Fibroblast of gingiva (primary cell): ENCODE results near the gene CYP3A4.
"Not testable (repeated sequence)": the region's sequence is repeated elsewhere in the genome, so short reads cannot be mapped to it uniquely, and the experiment has no call there.

ENCODE experiments used
- DNase-seq: peaks from one replicate; pipeline ENCODE4 v3.0.0-alpha.2; 2011; ENCODE audit warnings: low read depth

Gene CYP3A4

GRCh38 chr7:99784007-99784406 is at the start of gene CYP3A4:
Gene CYP3A4, minus strand, starts transcription at chr7:99784184. Its CDS starts 103 bp downstream, at chr7:99784081.
- no peak for DNase-seq

GRCh38 chr7:99833289-99833877 is 49.4 kb upstream of the CYP3A4 start:
- DNase-seq: no peak

- DNase-seq: no peak
These were observed 47.6 kb upstream of the CYP3A4 start for GRCh38 chr7:99831595-99831994.

GRCh38 chr7:99829524-99830160 is 45.7 kb upstream of the CYP3A4 start:
- no peak for DNase-seq

GRCh38 chr7:99828811-99829210 is 44.8 kb upstream of the CYP3A4 start:
- DNase-seq: no peak

- no peak for DNase-seq
These were observed 43.2 kb upstream of the CYP3A4 start for GRCh38 chr7:99827040-99827778.

- no peak for DNase-seq
These were observed 41.9 kb upstream of the CYP3A4 start for GRCh38 chr7:99825873-99826272.

GRCh38 chr7:99825452-99825851 is 41.5 kb upstream of the CYP3A4 start:
- no peak for DNase-seq

- DNase-seq: no peak
These were observed 40.1 kb upstream of the CYP3A4 start for GRCh38 chr7:99824091-99824490.

GRCh38 chr7:99822731-99823718 is 39.0 kb upstream of the CYP3A4 start:
- no peak for DNase-seq

- no peak for DNase-seq
These were observed 36.5 kb upstream of the CYP3A4 start for GRCh38 chr7:99820408-99821027.

- DNase-seq: no peak
These were observed 24.8 kb upstream of the CYP3A4 start for GRCh38 chr7:99808766-99809165.

GRCh38 chr7:99806839-99807478 is 23.0 kb upstream of the CYP3A4 start:
- DNase-seq: no peak

- no peak for DNase-seq
These were observed 21.7 kb upstream of the CYP3A4 start for GRCh38 chr7:99805641-99806040.

GRCh38 chr7:99803118-99803517 is 19.1 kb upstream of the CYP3A4 start:
- DNase-seq: not testable (repeated sequence)

- not testable (repeated sequence) for DNase-seq
These were observed 17.4 kb upstream of the CYP3A4 start for GRCh38 chr7:99801407-99801806.

GRCh38 chr7:99798972-99799371 is 15.0 kb upstream of the CYP3A4 start:
- DNase-seq: no peak

- not testable (repeated sequence) for DNase-seq
These were observed 11.9 kb upstream of the CYP3A4 start for GRCh38 chr7:99795864-99796263.

- DNase-seq: no peak
These were observed 10.9 kb upstream of the CYP3A4 start for GRCh38 chr7:99794585-99795502.

- no peak for DNase-seq
These were observed 9.5 kb upstream of the CYP3A4 start for GRCh38 chr7:99793443-99793842.
